Measurements from ENCODE around the gene SEMA3E. TPM values are rescaled to one million over a fixed set of nuclear protein-coding genes. Genes with fewer than 3 reads are reported as not detected.
"Not testable (repeated sequence)": the region's sequence is repeated elsewhere in the genome, so short reads cannot be mapped to it uniquely, and the experiment has no call there.

Gene SEMA3E
- polyA plus RNA-seq, 4 donors: 1.4 to 3.3 (median 2.8) TPM

GRCh38 chr7:83457022-83457892 is 191.7 kb downstream of the SEMA3E start:
- no peak for DNase-seq (ENCODE audit: low read depth in 4 of 4, low spot score in 3 of 4)

DNA sequence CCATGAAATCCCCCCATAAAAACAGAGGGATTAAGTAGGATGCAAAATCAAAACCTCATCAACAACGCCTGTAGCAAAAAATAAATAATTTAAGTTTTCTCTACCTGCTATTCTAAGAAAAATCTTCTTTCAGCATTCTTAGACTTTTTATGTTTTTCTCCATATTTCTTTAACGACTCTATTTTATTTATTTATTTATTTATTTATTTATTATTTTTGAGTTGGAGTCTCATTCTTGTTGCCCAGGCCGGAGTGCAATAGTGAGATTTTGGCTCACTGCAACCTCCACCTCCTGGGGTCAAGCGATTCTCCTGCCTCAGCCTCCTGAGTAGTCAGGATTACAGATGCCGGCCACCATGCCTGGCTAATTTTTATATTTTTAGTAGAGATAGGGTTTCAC is 192.5 kb downstream of the SEMA3E start:
- DNase-seq (ENCODE audit: low read depth in 4 of 4, low spot score in 3 of 4): no peak

- no peak for DNase-seq (ENCODE audit: low read depth in 4 of 4, low spot score in 3 of 4)
Measured at GRCh38 chr7:83455612-83456011, 193.3 kb downstream of the SEMA3E start.

GRCh38 chr7:83452256-83452655 is 196.7 kb downstream of the SEMA3E start:
- DNase-seq (ENCODE audit: low read depth in 4 of 4, low spot score in 3 of 4): no peak

DNA sequence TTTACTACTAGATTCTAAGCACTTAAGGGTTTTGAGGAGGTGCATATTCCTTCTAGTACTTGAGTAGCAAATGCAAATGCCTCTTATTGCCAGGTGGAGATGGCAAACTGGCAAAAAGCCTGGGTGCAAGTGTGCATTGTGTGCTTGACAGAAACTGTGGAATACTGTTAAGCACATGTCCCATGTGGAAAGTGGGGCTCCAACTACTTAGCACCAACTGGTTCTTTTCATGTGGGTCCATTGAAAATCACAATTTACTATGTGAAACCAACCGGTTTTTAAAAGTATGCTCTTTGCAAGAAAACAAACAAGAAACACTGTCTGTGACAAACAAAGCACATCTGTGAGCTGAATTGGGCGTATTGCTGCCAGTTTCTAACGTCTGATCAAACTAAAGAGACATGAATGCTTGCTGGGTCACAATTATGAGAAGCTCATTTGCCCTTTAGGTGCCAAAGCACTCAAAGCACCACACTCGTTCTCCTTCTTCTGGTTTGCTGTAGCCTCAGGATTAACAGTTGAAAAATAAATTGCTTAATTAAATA is 197.4 kb downstream of the SEMA3E start:
- DNase-seq (ENCODE audit: low read depth in 4 of 4, low spot score in 3 of 4): no peak

DNA sequence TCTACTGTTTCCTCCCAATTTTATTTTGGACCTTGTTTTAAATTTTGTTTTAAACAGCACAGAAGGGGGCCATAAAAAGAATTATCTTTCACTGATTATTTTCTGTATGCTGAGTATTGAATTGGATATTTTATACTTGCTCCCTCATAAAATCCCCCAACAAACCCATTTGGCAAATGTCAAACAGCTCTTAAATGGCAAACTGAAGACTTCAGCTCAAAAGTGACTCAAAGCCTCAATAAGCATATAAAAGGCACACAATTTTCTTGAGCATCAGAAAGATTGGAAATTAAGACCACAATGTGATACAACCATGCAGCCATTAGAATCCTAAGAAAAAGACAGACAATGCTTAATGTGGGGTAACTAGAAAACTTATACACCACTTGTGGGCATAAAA is 199.2 kb downstream of the SEMA3E start:
- no peak for DNase-seq (ENCODE audit: low read depth in 4 of 4, low spot score in 3 of 4)

- no peak for DNase-seq (ENCODE audit: low read depth in 4 of 4, low spot score in 3 of 4)
Measured at GRCh38 chr7:83447681-83448080, 201.3 kb downstream of the SEMA3E start.

DNA sequence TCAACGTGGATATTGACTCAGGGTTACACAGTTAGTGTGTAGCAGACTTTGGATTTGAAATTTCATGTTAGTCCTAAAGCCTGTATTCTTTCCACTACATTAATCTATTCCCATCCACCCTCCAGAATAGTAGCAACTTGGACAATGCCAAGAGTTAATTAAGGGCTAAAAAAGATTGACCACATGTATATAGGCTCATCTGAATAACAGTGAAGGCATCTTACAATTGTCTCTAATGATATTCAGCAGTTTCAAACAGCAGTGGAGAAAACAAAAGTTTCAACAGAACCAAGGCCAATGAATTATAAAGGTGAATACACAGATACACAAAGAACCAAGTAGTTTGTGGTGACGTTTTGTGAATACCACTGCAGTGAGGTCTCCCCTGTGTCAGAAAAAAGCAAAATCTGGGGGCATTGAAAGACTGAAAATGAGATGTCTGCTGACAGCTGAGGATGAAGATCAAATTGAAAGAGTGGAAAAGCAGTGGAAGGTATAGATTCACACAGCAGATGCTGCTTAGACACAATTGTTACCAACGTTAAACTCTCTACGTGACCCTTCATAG is 202.8 kb downstream of the SEMA3E start:
- DNase-seq (ENCODE audit: low read depth in 4 of 4, low spot score in 3 of 4): no peak

DNA sequence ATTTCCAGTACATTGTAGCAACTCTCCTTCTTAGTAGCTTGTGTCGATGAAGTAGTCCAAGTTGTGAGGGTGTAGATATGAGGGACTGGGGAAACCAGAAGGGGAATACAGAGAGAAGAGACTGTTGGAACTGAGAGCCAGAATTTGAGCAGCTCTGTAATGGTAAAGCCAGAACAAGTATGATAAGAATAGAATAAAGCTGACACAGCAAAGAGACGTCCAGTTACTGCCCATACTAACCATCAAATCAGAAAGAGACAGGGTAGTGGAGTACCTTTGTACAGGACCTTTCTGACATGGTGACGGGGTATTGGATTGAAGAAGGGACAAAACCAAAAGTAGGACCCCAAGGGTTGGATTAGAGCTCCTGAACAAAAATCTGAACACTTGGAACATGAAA is 206.0 kb downstream of the SEMA3E start:
- no peak for DNase-seq (ENCODE audit: low read depth in 4 of 4, low spot score in 3 of 4)

- DNase-seq (ENCODE audit: low read depth in 4 of 4, low spot score in 3 of 4): no peak
Measured at GRCh38 chr7:83439026-83439425, 209.9 kb downstream of the SEMA3E start.

GRCh38 chr7:83430289-83430688 is 218.7 kb downstream of the SEMA3E start:
- DNase-seq (ENCODE audit: low read depth in 4 of 4, low spot score in 3 of 4): not testable (repeated sequence)

- no peak for DNase-seq (ENCODE audit: low read depth in 4 of 4, low spot score in 3 of 4)
Measured at GRCh38 chr7:83429493-83429892, 219.4 kb downstream of the SEMA3E start.

DNA sequence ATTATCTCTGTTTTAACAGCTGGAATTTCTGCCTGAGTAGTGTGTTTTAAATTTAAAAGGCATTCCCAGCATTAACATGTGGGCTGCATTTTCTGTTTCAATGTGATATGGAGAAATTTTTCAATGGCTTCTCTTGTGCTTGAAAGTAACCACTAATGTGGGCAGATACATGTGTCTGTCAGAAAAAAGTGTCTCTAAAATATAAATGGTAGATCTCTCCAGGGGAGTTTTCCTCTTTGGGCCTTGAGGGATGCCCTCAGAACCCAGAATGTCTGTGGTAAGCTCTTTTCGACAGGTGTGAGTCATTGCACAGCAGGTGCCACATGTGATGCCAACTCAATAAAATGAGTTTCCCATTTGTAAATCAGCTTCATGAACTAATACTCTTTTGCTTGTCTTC is 221.1 kb downstream of the SEMA3E start:
- no peak for DNase-seq (ENCODE audit: low read depth in 4 of 4, low spot score in 3 of 4)

DNA sequence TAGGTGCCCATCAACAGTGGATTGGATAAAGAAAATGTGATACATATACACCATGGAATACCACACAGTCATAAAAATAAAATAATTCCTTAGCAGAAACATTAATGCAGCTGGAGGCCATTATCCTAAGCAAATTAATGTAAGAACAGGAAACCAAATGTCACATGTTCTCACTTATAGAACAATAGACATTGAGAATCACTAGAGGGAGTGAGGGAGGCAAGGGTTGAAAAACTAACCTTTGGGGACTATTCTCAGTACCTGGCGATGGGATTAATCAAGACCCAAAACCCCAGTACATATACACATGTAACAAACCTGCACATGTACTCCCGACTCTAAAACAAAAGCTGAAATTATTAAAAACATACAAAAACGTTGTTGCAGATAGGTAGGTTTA is 222.6 kb downstream of the SEMA3E start:
- no peak for DNase-seq (ENCODE audit: low read depth in 4 of 4, low spot score in 3 of 4)

DNA sequence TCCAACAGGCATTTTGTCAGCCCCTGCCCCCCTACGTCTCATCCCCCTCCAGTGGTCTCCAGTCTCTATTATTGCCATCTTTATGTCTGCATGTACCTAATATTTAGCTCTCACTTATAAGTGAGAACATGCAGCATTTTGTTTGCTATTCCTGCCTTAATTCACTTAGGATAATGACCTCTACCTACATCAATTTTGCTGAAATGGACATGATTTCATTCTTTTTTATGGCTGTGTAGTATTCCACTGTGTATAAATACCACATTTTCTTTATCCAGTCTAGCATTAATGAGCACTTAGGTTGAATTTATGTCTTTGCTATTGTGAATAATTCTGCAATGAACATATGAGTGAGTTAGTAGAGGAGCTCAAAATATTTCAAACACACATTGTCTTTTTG is 229.9 kb downstream of the SEMA3E start:
- no peak for DNase-seq (ENCODE audit: low read depth in 4 of 4, low spot score in 3 of 4)

GRCh38 chr7:83415840-83416239 is 233.1 kb downstream of the SEMA3E start:
- no peak for DNase-seq (ENCODE audit: low read depth in 4 of 4, low spot score in 3 of 4)

GRCh38 chr7:83414947-83415346 is 234.0 kb downstream of the SEMA3E start:
- DNase-seq (ENCODE audit: low read depth in 4 of 4, low spot score in 3 of 4): no peak

DNA sequence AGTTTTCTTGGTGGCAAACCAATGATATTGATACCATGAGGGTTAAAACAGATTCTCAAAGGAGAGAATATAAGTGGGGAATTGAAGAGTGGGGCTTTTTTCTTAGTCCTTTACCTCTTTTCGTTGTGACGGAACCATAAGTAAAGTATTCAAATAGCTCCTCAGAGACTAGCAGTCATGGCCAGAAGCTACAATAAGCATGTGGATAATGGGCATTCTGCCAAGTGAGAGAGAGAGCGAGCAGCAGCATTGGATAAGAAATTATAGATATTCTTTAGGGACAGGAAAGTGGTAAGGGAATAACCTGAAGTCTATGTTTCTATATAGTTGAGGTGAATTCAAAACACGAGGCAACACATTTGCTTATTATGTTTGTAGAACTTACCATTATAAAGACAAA is 235.1 kb downstream of the SEMA3E start:
- no peak for DNase-seq (ENCODE audit: low read depth in 4 of 4, low spot score in 3 of 4)

GRCh38 chr7:83413424-83413823 is 235.5 kb downstream of the SEMA3E start:
- no peak for DNase-seq (ENCODE audit: low read depth in 4 of 4, low spot score in 3 of 4)

- DNase-seq (ENCODE audit: low read depth in 4 of 4, low spot score in 3 of 4): peak in 1 of 4 donors; percentile 12
Measured at GRCh38 chr7:83410989-83411591, 237.8 kb downstream of the SEMA3E start.

DNA sequence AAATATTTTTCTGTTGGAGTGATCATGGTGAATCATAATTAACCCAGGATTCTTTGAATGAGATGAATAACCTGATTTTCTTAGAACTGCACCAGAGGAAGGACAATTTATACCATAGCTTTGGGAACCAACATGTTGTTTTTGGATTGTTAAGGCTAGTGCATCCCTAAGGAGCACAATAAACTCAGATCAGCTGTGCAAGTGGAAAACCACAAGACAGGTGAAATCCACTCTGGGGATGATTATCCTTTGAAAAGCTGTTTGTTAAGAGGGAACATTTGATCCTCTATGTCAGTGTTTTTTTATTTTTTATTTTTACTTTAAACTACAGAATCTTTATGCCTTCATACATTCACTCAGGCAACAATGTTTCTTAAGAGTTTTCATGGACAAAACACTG is 254.2 kb downstream of the SEMA3E start:
- no peak for DNase-seq (ENCODE audit: low read depth in 4 of 4, low spot score in 3 of 4)

GRCh38 chr7:83388436-83388835 is 260.5 kb downstream of the SEMA3E start:
- DNase-seq (ENCODE audit: low read depth in 4 of 4, low spot score in 3 of 4): no peak
